IPS-NIHi11 (cell line): ENCODE results near the gene TMEM270.
"Not testable (repeated sequence)": the region's sequence is repeated elsewhere in the genome, so short reads cannot be mapped to it uniquely, and the experiment has no call there.

Experiments used
- DNase-seq: peaks from one replicate; pipeline ENCODE4 v3.0.0; 2012; ENCODE audit warnings: mixed read lengths, low spot score

The TMEM270 gene

DNA sequence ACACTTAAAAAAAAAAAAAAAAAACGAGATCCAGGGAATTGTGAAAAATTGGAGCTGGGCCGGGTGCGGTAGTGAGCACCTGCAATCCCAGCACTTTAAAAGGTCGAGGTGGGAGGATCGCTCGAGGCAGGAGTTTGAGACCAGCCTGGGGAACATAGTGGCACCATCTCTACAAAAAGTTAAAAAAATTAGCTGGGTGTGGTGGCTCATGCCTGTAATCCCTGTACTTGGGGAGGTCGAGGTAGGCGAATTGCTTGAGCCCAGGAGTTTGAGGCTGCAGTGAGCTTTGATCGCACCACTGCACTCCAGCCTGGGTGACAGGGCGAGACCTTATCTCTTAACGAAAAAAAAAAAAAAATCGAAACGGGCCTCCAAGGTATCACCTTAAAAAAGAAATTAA is 28.2 kb upstream of the TMEM270 start:
- DNase-seq = no peak

DNA sequence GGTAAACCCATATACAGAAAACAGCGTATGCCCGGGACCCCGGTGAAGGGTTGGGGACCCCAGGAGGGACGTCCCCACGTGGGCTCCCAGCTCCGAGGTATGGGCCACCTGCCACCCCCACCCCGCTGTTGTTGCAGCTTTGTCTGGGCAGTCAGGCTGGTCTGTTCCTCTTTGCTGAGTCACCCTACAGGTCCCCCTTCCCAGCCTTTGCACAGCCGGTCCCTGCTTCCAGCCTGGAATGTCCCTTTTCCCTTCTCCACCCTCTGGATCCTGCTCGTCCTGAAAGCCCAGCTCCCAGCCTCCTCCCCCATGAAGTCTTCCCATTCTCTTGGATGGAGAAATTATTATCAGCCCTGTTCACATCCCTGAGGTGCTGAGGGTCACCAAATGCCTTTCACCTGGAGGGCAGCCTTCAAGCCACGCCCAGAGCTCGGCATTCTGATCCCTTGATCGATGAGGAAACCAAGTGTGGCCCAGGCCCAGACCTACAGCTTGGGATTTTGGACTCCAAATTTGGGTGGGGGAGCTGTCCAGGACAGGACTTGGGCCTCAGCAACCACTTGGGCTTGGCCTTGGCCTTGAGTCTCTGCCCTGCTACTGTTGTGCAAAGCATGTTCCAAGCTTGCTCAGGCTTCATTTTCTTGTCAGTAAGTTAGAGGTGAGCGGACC is 27.6 kb upstream of the TMEM270 start:
- DNase-seq = no peak

DNA sequence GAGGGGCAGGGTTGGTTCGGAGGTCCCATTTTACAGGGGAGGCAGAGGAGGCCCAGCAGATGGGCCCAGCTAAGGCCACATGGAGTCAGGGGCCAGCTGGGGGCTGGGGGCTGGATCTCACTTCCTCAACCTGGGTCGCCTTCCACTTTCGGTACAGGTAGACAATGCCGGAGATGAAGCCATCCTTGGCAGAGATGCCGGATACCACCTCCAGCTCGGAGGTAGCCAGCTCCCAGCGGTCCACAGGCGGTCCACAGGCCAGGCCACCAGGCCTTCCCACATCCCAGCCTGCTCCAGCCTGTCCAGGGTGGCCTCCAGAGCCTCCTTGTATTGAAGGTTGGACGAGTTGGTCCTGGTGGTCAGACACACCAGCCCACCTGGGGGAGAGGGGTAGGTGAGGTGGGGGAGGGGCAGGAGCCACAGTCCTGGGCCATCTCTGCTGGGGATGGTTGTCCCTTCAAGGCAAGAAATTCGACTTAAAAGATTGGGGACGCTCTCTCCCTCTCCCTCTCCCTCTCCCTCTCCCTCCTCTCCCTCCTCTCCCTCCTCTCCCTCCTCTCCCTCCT is 26.2 kb upstream of the TMEM270 start:
- DNase-seq = no peak

DNA sequence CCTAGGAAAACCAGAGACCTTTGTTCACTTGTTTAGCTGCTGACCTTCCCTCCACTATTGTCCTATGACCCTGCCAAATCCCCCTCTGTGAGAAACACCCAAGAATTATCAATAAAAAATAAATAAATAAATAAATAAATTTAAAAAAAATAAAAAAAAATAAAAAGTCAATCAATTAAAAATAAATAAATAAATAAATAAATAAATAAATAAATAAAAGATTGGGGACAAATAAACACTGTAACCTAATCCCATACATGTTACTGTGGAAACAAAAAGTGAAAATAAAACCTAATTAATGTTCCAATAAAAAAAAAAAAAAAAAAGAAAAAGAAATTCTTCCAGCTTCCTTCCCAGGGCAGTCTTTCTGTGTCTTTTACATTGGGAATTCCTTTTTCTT is 23.8 kb upstream of the TMEM270 start:
- not testable (repeated sequence) for DNase-seq

DNA sequence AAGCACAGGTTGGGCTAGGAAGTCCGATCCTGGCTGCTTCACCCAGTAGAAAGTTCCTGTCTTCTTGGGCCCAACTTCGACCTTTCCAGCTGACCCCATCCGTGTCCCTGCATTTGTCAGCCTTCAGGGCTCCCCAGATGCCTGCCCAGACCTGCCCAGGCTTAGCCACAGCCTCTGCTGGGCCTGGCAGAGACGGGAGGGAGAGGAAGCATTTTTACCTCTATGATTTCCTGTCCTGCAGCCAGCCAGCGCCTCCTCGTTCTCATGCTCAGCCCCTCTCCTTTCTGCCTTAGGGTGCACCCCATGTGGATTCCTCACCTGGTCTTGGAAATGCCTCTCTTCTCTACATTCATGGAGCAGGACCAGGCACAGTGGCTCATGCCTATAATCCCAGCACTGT is 22.3 kb upstream of the TMEM270 start:
- no peak for DNase-seq

DNA sequence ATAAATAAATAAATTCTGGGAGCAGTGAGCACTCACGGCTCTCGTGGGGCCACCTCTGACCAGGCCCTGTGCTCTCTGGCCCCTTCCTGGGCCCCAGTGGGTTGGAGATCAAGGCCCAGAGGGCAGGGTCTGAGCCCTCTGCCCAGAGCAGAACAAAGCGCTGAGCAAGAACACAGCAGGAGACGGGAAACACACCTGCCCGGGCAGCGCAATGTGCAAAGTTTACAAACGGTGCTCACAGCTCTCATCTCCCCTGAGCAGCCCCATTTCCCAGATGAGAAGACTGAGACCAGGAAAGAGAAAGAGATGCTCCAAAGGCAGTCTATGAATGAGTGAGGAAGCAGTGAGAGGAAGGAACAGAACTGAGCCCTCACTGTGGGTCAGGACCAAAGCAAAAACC is 21.7 kb upstream of the TMEM270 start:
- no peak for DNase-seq

GRCh38 chr7:73839743-73840714 is 20.9 kb upstream of the TMEM270 start:
- DNase-seq = peak; percentile 59

GRCh38 chr7:73840715-73841379 is 20.1 kb upstream of the TMEM270 start:
- no peak for DNase-seq

DNA sequence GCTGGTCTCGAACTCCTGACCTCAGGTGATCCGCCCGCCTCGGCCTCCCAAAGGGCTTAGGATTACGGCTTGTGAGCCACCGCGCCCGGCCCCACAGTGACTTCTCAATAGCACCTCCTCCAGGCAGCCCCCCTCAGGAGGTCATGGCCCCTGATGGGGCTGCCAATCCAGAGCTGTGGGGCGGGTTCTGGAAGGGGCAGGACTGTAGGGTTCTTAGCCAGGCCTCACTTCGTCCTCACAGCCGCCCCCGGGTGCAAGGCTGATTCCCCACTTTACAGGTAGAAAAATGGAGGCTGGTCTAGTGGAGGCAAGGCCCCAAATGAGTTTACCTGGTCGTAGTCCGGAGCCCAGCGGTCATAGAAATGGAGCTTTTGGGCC is 19.3 kb upstream of the TMEM270 start:
- DNase-seq = peak; percentile 61

- DNase-seq = peak; percentile 97
Observed at GRCh38 chr7:73842067-73842976, 18.6 kb upstream of the TMEM270 start, which contains the start of gene METTL27. Gene METTL27 (minus strand): TSS chr7:73842516. CDS start chr7:73842140, 376 bp downstream.

- no peak for DNase-seq
Observed at GRCh38 chr7:73844131-73844547, 16.8 kb upstream of the TMEM270 start.

GRCh38 chr7:73844848-73845460 is 16.0 kb upstream of the TMEM270 start:
- no peak for DNase-seq

GRCh38 chr7:73845701-73846195 is 15.2 kb upstream of the TMEM270 start:
- DNase-seq = not testable (repeated sequence)

DNA sequence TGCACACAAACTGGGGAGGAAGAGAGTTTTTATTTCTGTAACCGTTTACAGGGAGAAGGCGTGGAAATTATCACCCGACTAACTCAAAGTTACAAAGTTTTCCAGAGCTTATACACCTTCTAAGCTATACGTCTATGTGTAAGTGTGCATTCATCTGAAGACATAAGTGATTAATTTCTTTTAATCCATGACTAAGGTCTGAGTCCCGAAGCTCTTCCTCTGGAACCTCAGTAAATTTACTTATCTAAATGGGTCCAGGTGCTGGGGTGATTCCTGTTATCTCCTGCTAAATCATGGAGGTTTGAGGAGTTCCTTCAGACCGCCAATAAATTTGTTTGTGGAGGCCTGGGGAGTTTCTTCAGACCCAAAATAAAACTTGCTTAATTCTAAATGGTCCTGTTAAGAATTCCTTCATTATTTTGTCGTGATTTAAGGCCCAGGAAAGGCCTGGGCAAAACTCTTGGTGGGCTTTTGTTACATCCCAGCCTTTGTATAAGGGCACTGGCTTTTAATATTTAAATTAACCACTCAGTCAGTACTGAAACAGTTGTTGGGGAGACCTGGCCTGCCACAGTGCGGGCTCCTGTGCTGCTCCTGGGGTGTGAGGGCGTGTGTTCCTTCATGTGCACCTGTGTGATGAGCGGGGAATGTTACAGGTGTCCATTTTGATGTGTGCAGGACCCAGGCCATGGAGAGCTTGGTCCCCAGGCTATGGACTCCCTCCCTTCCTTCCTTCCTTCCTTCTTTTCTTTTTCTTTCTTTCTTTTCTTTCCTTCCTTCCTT is 12.8 kb upstream of the TMEM270 start:
- no peak for DNase-seq

DNA sequence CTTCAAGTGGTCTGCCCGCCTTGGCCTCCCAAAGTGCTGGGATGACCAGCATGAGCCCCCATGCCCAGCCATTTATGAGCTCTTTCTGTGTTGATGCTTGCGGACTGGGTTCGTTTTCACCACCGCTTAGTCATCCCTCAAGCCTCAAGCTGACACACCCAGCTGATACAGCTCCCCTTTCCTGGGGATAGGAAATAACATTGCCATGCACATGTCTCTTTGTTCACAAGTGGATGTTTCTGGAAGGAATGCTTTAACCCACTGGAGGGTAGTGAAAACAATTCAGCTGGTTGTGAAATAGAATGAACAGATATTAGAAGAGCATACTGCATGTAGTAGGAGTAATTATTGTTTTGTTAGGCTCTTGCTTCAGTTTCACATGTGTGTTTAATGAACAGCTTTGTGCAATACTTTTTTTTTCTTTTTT is 10.2 kb upstream of the TMEM270 start:
- DNase-seq = no peak

DNA sequence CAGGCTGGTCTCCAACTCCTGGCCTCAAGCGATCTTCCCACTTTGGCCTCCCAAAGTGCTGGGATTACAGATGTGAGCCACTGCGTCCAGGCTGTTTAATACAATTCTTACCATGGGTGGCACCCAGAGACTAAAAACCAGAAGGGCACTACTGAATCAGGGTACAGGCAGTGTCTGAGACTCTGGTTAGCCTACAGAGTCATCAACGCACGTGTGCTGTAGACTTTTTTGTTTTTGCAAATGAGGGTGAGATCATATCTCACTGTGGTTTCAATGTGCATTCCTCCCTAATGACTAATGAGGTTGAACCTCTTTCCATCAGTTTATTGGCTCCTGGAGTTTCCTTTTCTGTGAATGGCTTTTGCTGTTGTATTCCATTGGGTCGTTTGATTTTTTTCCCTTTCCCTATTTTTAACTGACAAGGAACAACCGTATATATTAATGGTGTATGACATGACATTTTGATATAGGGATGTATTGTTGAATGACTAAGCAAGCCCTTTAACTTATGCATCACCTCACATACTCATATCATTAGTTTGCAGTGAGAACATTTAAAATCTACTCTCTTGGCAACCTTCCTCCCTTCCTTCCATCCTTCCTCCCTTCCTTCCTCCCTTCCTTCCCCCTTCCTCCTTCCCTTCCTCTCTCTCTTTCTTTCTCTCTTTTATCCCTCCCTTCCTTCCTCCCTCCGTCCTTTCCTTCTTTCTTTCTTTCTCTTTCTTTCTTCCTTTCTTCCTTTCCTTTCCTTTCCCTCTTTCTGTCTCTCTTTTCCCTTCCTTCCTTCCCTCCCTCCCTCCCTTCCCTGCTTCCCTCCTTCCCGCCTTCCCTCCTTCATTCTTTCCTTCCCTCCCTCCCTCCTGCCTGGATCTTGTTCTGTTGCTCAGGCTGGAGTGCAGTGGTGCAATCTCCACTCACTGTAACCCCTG is 9.3 kb upstream of the TMEM270 start:
- no peak for DNase-seq

- DNase-seq = no peak
Observed at GRCh38 chr7:73852500-73852899, 8.5 kb upstream of the TMEM270 start.

- DNase-seq = no peak
Observed at GRCh38 chr7:73856941-73857340, 4.0 kb upstream of the TMEM270 start.

- DNase-seq = no peak
Observed at GRCh38 chr7:73858807-73859206, 2.2 kb upstream of the TMEM270 start.
